Hematopoietic multipotent progenitor cell treated with erythropoietin and hydrocortisone succinate and interleukin-3 and kit ligand, for 6 days (in vitro differentiated cells): Measurements from ENCODE around the gene PAPOLG.
A peak's percentile ranks its signal among the peaks of the same experiment; 100 is the strongest.

Experiments
- DNase-seq: peaks from one replicate; pipeline ENCODE4 v3.0.0-alpha.2; 2015

Gene PAPOLG

GRCh38 chr2:60756097-60757087 lies at the start of gene PAPOLG:
PAPOLG (plus strand) TSS chr2:60756268; CDS start chr2:60756479, 211 bp downstream.
- DNase-seq: peak; percentile 100

GRCh38 chr2:60707750-60708371 lies 48.2 kb upstream of the PAPOLG start:
- DNase-seq: peak; percentile 85

- DNase-seq: no peak
Measured at GRCh38 chr2:60708630-60709320, 47.3 kb upstream of the PAPOLG start.

- DNase-seq: no peak
Measured at GRCh38 chr2:60710707-60711106, 45.4 kb upstream of the PAPOLG start.

- no peak for DNase-seq
Measured at GRCh38 chr2:60715561-60715960, 40.5 kb upstream of the PAPOLG start.

GRCh38 chr2:60717691-60718090 lies 38.4 kb upstream of the PAPOLG start:
- peak; percentile 29 for DNase-seq

GRCh38 chr2:60719331-60719730 lies 36.7 kb upstream of the PAPOLG start:
- no peak for DNase-seq

GRCh38 chr2:60725466-60725865 lies 30.6 kb upstream of the PAPOLG start:
- DNase-seq: no peak

- no peak for DNase-seq
Measured at GRCh38 chr2:60728855-60729254, 27.2 kb upstream of the PAPOLG start.

- peak; percentile 33 for DNase-seq
Measured at GRCh38 chr2:60735496-60736250, 20.4 kb upstream of the PAPOLG start.

GRCh38 chr2:60738679-60739078 lies 17.4 kb upstream of the PAPOLG start:
- DNase-seq: no peak

- peak; percentile 41 for DNase-seq
Measured at GRCh38 chr2:60739156-60739555, 16.9 kb upstream of the PAPOLG start.

- peak; percentile 35 for DNase-seq
Measured at GRCh38 chr2:60741576-60741975, 14.5 kb upstream of the PAPOLG start.

- no peak for DNase-seq
Measured at GRCh38 chr2:60742419-60742818, 13.6 kb upstream of the PAPOLG start.

GRCh38 chr2:60745330-60745729 lies 10.7 kb upstream of the PAPOLG start:
- DNase-seq: no peak

- peak; percentile 46 for DNase-seq
Measured at GRCh38 chr2:60745761-60746160, 10.3 kb upstream of the PAPOLG start.

- no peak for DNase-seq
Measured at GRCh38 chr2:60746318-60746717, 9.8 kb upstream of the PAPOLG start.

- no peak for DNase-seq
Measured at GRCh38 chr2:60759654-60760053, 3.6 kb downstream of the PAPOLG start.

- DNase-seq: peak; percentile 13
Measured at GRCh38 chr2:60764736-60765534, 8.9 kb downstream of the PAPOLG start.

- DNase-seq: no peak
Measured at GRCh38 chr2:60766283-60766682, 10.2 kb downstream of the PAPOLG start.

GRCh38 chr2:60771508-60771907 lies 15.4 kb downstream of the PAPOLG start:
- no peak for DNase-seq
